GM21825 (cell line): ENCODE measurements around the gene GCDH.

ENCODE experiments used
- ATAC-seq: cut with Tn5 transposase; IDR thresholded peaks from one replicate; pipeline ENCODE4 v1.9.1; 2021; ENCODE audit warnings: mild to moderate bottlenecking, moderate library complexity; ENCODE audit not compliant: unreplicated experiment

The GCDH gene

GRCh38 chr19:12938779-12939601 is 48.0 kb downstream of the GCDH start:
- ATAC-seq, result no peak

GRCh38 chr19:12939975-12940423 is 49.0 kb downstream of the GCDH start:
- ATAC-seq, result no peak

GRCh38 chr19:12940897-12941296 is 49.9 kb downstream of the GCDH start:
- no peak for ATAC-seq

GRCh38 chr19:12943437-12944044 is 52.6 kb downstream of the GCDH start:
- no peak for ATAC-seq

GRCh38 chr19:12944104-12944674 is 53.2 kb downstream of the GCDH start:
- no peak for ATAC-seq

GRCh38 chr19:12945479-12946091 is 54.6 kb downstream of the GCDH start, which contains the start of gene RAD23A:
Gene RAD23A (plus strand): TSS chr19:12945862. CDS start chr19:12945949, 87 bp downstream.
- ATAC-seq, result peak; percentile 58

- peak; percentile 19 for ATAC-seq
Measured at GRCh38 chr19:12946092-12946721, 55.2 kb downstream of the GCDH start.

GRCh38 chr19:12946731-12947496 is 56.0 kb downstream of the GCDH start:
- no peak for ATAC-seq

- ATAC-seq, result no peak
Measured at GRCh38 chr19:12947702-12948611, 57.0 kb downstream of the GCDH start.

GRCh38 chr19:12948612-12949362 is 57.8 kb downstream of the GCDH start:
- ATAC-seq, result no peak
